GM18517 (cell line): Measurements from ENCODE around the gene SEPTIN1.
"Not testable (repeated sequence)": the region's sequence is repeated elsewhere in the genome, so short reads cannot be mapped to it uniquely, and the experiment has no call there.

Experiments
- ATAC-seq: cut with Tn5 transposase; IDR thresholded peaks from one replicate; pipeline ENCODE4 v1.9.1; 2021; ENCODE audit warnings: mild to moderate bottlenecking, moderate library complexity; ENCODE audit not compliant: unreplicated experiment

SEPTIN1 gene

DNA sequence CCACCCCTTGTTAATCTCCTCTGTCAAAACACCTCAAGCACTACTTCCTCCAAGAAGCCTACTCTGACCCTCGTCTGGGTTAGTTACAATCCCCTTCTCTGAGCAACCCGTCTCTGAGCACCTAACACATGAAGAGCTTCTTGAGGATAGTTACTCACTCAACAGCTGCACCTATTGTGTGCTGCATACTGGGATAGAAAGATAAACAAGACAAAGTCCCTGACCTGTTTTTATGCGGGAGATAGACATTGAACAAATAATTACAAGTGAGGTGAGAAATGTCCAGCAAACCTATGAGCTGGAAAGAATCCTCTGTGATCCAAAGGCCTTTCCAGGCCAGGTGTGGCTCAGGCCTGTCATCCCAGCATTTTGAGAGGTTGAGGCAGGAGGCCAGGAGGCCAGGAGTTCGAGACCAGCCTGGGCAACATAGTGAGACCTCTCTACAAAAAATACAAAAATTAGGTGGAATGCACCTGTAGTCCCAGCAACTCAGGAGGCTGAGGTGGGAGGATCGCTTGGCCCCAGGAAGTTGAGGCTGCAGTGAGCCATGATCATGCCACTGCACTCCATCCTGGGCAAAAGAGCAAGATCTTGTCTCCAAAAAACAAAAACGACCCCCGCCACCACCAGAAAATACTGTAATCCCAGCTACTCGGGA lies 19.5 kb upstream of the SEPTIN1 start:
- no peak for ATAC-seq

DNA sequence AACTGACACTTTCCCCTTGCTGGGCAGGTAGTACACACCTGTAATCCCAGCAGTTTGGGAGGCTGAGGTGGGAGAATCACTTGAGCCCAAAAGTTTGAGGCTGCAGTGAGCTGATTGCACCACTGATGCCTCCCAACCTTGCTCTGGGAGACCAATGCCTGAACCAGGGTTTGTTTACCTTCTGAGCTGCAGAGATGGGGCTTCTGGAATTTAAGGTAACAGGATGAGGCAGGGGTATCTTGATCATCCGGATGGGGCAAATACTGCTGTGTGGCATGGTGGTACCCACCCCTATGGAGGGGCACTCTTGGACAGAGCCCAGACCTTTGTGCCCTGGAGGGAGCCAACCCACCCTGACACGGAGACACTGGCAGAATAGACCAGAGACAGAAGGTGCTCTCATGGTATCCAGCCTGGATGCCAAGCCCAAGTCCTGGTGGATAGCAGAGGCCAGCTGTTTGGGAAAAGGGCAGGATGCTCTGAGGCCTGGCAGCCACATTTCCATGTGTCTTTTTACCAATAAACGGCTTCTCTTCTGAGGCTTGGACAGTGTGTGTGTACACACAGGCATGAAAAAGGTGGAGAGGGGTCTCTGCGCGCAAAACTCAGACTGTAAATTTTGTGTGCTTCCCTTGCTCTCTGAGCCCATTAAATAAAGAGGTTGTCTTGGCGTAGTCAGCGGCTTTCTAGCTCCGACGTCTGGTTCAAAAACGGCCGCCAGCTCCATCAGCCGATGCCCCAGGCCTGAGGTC lies 17.2 kb upstream of the SEPTIN1 start:
- ATAC-seq, result no peak

DNA sequence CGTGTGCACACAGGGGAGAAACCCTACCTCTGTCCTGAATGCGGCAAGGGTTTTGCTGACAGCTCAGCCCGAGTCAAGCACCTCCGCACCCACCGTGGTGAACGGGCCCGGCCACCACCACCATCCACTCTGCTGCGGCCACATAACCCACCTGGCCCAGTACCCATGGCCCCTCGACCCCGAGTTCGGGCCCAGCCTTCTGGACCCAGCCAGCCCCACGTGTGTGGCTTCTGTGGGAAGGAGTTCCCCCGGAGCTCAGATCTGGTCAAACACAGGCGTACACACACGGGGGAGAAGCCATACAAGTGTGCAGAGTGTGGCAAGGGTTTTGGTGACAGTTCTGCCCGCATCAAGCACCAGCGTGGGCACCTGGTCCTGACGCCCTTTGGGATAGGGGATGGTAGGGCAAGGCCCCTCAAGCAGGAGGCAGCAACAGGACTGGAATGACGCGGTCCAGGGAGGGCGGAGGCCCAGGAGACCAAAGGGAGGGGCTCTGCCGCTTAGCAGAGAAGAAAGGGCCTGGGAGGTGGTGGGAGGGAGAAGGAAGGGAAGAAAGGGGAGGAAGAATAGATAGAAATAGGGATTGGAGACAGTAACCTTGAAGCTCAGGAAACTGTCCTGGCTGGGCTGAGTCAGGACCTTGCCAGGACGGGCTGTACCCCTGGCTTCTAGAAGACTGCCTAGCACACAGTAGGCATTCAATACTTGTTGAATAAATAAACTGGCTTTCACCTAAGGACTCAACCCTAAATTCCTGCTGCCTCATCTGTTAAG lies 16.5 kb upstream of the SEPTIN1 start:
- ATAC-seq, result no peak

DNA sequence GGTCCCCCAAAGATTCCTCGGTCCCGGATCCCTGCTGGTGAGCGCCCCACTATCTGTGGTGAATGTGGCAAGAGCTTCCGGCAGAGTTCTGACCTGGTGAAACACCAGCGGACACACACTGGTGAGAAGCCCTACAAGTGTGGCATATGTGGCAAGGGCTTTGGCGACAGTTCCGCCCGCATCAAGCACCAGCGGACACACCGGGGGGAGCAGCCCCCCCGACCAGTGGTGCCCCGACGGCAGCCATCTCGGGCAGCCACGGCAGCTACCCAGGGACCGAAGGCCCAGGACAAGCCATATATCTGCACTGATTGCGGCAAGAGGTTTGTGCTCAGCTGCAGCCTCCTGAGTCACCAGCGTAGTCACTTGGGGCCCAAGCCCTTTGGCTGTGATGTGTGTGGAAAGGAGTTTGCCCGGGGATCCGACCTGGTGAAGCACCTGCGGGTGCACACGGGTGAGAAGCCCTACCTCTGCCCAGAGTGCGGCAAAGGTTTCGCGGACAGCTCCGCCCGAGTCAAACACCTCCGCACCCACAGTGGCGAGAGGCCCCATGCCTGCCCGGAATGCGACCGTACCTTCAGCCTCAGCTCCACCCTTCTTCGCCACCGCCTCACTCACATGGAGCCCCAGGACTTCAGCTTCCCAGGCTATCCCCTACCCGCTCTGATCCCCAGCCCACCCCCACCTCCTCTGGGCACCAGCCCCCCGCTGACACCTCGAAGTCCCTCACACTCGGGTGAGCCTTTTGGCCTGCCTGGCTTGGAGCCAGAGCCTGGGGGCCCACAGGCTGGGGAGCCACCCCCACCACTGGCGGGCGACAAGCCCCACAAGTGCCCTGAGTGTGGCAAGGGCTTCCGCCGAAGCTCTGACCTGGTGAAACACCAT lies 15.7 kb upstream of the SEPTIN1 start:
- no peak for ATAC-seq

DNA sequence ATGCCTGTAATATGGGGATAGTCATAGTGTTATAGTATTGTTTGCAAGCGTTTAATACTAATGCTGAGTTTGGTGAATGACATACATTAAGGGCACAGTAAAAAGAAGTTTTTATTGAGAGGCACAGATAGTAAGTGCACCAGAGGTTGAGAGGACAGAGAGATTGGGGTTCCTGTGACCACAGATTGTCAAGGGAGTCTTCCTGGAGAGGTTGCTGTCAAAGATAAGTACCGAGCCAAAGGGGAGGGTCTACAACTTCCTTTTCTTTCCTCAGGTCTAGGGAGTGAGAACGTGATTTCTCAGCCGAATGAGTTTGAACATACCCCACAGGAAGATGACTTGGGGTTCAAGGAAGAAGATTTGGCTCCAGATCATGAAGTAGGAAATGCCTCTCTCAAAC lies 14.7 kb upstream of the SEPTIN1 start:
- ATAC-seq, result no peak

DNA sequence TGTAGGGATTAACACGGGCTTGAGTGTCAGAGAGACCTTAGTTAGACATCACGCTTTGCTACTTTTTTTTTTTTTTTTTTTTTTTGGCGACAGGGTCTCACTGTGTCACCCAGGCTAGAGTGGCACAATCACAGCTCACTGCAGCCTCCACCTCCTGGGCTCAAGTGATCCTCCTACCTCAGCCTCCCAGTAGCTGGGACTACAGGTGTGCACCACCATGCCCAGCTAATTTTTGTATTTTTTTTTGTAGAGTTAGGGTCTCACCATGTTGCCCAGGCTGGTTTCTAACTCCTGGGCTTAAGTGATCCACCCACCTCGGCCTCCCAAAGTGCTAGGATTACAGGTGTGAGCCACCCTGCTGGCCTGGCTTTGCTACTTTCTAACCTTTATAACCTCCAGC lies 14.3 kb upstream of the SEPTIN1 start:
- ATAC-seq, result not testable (repeated sequence)

DNA sequence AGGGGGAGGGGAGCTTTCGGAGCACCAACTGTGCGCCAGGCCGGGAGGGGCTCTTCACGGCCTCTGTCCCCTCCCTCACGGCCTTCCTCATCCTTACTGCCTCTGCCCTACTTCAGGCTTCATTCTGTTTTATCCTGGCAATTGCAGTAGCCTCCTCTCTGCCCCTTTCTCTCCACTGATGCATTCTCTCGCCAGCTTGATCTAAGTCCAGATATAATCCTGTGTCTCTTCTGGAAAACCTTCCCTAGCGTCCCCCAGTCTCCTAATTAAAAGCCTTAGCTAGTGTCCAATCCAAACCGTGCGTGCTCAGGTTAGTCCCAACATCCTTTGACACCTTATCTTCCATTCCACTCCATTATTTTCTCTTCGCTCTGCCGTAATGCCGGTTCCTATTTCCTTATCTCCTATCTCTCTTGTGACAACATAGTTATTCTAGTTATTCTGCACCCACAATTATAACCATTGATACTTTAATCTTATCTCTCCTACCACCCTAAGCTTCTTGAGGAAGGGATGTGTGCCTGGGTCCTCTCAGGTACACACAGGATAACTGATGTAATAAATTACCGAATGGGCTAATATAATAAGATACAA lies 13.7 kb upstream of the SEPTIN1 start:
- no peak for ATAC-seq

DNA sequence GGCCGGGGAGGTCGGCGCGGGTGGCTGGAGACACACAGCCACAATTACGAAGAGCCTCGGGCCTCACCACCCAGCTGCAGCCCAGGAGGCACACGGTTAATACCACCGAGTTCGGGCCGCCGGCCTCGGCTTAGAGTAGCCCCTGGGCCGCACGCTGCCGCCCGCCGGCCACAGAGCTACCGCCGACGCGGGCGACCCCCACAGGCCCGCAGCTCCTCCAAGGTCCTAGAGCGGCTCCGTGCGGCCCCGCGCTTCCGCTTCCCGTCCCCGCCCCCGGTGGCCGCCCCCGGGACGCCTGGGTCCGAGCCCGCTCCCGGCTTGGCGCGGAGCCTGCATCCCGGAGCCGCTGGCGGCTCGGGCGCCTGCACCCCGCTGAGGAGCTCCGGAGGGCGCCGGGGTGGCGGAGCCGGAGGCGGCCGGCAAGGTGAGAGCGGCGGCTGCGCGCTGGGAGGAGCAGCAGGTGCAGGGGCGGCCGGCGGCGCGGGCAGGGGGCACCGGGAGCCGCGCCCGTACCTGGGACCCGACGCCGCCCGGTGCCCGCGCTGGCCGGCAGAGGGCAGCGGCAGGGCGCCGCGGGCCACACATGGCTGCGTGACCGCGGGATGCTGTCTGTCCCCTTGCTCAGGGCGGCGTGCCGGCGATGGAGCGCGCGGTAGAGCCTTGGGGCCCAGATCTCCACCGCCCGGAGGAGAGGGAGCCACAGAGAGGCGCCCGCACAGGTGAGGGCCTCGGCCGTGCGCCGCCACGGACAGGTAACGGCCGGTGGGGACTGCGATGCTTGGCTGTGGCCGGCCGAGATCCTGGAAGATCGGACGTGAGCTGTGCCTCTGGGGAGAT lies 13.0 kb upstream of the SEPTIN1 start, which contains the start of gene ZNF48:
TSS of gene ZNF48 (plus strand) at position 266 of the 837 bp plus-strand sequence. CDS start at position 641, 375 bp downstream.
- ATAC-seq, result peak; percentile 59

DNA sequence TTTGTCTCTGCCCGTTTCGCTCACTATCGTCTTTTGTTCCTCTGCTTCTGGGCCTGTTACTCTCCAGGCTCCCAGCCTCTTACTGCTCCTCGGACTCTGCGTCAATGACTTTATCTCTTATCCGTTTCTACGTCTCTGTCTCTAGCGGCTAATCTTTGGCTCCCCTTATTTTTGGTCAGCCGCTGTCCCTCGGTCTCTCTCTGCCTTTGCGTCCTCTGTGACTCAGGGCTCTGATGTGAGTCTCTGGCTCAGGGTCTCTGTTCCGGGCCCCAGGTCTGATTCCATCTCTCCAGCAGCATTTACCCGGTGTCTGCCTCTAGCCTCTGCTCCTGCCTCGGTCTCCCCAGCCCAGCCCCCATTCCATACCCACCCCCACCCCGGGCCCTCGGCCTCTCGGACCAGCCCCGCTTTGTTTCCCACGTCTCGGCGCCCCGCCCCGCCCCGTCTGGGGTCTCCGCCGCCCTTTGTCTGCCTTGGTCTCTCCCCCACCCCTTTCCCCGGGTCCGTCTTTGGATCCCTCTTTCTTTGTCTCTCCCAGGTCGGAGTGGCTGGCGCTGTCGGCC lies 12.3 kb upstream of the SEPTIN1 start:
- no peak for ATAC-seq

DNA sequence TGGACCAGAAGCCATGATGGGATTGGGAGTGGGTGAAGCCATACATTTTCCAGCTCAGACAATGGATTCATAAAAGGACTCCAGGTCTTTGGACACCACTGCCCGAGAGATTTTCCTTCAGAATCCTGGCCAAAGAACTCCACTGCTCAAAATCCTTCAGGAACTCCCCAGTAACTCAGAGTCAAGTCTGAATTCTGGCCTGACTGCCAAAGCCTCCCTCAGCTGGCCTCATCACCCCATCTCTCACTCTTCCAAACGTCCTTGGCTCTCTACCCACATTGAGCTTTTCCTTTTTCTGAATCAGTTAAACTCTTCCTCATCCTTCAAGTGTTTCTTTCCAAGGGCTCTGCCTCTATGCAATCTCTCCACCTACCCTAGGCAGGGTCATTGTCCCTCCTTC lies 1.2 kb upstream of the SEPTIN1 start:
- ATAC-seq, result no peak

DNA sequence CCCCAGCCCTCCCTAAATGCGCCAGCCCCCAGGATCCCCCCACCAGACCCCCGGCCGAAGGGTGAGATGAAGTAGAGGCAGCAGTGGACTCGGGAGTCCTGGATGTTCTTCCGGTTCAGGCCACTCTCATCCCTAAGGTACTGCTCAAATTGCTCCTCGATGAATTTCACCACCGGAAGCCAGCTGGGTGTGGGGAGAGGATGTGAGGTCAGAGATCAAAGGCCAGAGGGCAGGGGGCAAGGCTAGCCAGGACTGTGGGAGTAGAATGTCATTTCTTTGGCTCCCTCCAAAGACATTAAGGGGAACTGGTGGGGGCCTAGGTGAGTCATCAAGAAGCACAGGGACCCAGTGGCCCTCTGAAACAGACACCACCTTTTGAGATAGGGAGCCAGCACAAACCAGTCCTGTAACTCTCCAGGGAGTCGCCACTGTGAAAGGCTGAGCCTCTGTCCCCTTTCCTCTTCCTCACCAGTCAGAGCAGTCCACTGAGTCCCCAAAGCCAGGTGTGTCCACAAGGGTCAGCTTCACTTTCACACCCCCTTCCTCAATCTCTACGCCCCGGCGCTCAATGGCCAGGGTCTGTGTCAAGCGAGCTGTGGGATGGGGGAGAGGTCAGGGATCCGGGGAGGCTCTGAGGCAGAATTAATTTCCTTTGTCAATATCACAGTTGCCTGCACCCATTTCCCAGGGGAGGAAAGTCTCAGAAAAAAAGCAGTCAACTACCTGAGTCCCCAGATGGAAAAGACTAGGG lies 895 bp downstream of the SEPTIN1 start:
- no peak for ATAC-seq

DNA sequence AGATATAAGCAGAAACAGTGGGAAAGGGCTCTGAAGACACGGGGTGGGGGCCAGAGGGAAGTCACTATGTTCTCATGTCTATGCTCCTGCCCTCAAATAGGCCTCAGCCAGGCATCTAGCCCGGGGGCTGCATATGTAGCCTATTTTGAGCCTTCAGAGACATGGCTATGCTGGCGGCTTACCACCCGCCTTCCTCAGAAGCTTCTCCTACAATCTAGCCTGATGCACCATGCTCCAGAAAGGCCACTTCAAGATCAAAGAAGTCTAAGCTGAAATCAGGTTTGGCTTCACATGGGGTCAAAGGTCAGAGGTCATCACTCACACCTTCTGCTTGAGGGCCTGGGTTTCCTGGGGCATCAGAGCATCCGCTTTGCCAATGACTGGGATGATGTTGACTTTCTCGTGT lies 1.6 kb downstream of the SEPTIN1 start:
- no peak for ATAC-seq

DNA sequence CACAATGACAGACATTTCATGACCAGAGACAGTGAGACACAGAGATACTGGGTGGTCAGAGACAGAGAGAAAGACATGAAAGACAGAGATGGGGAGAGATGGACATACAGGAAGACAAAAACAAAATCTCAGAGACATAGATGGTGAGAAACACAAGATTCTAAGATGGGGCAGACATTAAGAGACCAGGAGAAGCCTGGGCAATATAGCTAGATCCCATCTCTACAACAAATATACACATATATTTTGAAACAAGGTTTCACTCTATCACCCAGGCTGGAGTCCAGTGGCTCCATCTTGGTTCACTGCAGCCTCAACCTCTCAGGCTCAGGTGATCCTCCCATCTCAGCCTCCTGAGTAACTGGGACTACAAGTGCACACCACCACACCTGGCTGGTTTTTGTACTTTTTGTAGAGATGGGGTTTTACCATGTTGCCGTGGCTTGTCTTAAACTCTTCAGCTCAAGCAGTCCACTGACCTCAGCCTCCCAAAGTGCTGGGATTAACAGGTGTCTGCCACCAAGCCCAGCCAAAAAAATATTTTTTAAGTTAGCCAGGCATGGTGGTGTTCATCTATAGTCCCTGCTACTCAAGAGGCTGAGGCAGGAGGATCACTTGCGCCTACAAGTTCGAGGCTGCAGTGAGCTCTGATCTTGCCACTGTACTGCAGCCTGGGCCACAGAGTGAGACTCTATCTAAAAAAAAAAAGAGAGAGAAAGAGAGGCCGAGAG lies 2.1 kb downstream of the SEPTIN1 start:
- ATAC-seq, result no peak

DNA sequence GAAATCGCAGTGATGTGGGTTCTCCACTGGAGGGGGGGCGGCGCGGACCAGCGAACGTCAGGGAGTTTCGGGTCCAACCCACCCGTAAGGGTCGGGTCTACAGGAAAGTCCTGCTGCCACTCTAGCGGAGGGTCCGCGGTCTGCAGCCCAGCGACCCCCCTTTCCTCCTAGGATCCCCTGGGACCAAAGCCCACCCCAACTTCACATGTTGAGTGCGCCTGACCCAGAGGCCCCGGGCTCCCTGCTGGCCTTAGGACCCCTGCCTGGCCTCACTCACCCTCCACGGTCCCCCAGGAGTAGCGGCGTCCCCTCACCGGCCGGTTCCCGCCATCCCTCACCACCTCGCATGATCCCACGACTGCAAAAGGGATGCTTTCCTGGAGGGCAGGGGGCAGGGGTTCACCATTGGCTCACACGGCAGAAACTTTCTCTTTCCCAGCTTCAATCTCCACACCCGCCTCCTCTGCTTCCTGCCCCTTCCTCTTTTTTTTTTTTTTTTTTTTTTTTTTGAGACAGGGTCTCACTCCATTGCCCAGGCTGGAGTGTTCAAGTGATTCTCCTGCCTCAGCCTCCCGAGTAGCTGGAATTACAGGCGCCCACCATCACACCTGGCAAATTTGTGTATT lies 3.1 kb downstream of the SEPTIN1 start:
- ATAC-seq, result no peak

DNA sequence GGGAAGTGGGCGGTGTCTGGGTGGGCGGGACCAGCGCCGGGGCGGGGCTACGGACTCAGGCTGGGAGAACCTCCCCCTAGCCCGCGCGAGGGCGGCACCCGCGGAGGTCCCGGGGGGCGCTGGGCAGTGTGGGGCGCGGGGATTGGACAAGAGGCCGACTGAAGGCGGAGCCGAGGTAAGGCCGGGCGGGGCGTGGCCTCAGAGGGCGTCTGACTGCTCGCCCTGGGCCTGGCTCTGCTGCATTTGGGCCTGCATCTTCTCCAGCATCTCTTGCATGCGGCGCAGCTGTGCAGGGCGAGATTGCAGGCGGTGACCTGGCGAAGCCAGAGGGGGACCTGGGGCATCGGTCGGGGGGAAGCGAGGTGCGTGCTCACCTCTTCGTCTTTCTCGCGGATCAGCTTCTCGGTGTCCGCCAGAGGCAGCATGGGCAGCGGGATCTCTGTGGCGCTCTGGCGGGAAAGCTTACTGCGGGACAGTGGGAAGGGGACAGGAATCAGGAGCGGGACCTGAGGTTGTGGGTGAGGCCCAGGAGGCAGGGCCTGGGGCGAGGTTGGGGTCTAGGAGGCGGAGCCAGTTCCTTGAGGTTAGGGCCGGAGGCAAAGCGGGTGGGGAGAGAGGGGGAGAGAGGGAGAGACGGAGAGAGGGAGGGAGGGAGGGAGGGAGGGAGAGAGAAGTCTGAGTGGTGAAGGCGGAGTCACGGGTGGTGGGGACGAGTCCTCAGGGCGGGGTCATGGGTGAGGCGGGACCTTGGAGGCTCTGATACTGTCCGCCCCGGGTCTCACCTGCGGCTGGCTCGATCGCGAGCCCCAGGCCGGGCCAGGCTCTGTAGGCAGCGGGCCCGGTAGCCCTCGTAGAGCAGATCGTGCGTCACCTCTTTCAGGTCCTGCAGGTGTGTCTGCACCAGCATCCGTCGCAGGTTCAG lies 3.9 kb downstream of the SEPTIN1 start:
- ATAC-seq, result peak; percentile 81

DNA sequence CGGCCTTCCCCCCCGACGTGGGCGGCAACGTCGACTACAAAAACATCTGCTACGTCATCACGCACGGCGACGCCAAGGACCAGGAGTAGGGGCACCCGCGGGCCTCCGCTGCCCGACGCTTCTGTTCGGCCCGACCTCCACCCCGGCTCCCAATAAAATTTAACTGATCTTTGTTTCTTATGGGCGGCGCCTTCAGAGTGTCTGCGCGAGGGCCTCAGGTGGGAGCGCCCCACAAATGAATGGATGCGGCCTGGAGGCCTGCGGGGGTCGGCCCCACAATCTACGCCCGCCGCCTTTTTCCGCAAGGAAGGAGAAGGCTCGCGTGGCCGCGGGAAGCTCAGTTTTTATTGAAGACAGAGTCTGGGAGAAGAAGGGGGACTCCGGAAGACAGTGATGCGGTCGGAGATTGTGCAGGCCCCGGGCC lies 4.5 kb downstream of the SEPTIN1 start:
- ATAC-seq, result peak; percentile 38
